Stimulated activated CD8-positive, alpha-beta memory T cell treated with anti-CD3 and anti-CD28 coated beads, Interleukin-7, amount 100 ng/mL, for 1 hour (primary cell): ENCODE data around the gene TRPM8.

Experiments used
- DNase-seq, 2 donors: peaks; one replicate each; pipeline ENCODE4 v3.0.0-alpha.2; 2020; ENCODE audit warnings: low read depth in 2 of 2

Gene TRPM8

DNA sequence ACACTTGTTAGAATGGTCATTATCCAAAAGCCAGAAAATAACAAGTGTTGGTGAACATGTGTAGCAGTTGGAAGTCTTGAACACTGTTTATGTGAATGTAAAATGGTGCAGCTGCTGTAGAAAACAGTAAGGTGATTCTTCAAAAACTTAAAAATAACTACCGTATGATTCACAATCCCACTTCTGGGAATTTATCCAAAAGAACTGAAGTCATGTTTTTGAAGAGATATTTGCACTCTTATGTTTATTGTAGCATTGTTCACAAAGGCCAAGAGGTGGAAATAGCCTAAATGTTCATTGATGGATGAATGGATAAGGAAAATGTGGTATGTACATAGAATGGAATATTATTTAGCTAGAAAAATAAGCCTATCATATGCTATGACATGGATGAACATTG is 127.0 kb downstream of the TRPM8 start:
- no peak for DNase-seq

- no peak for DNase-seq
These were observed 129.3 kb downstream of the TRPM8 start for GRCh38 chr2:234046521-234046920.

GRCh38 chr2:234047361-234047760 is 130.2 kb downstream of the TRPM8 start:
- no peak for DNase-seq

- DNase-seq: no peak
These were observed 130.9 kb downstream of the TRPM8 start for GRCh38 chr2:234048049-234048448.

DNA sequence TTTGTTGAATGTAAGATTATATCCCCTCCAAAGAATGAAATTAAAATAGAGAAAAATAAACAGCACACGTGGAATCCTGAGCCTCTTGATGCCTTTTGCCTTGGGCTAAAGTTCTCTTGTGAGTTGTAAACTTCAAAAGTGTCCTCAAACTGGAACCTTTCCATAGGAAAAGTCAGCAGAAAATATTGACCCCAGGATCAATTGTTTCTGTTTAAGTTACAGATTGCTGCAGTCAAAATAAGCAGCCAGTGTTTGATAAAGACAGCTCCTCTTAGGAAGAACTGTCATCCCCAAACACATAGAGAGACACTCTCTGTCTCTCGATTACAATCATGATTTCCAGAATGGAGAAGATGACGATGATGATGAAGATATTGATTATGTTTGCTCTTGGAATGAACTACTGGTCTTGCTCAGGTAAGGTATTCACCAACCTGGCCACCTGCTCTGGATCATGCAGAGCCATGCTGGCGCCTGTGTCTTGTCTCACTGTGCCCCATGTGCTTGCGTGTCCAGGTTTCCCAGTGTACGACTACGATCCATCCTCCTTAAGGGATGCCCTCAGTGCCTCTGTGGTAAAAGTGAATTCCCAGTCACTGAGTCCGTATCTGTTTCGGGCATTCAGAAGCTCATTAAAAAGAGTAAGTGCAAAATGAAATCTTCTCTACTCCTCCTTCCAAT is 133.4 kb downstream of the TRPM8 start, which contains the start of gene SPP2:
SPP2 (plus strand) TSS at position 248 of the 681 bp plus-strand sequence; CDS start at position 333, 85 bp downstream.
- no peak for DNase-seq

DNA sequence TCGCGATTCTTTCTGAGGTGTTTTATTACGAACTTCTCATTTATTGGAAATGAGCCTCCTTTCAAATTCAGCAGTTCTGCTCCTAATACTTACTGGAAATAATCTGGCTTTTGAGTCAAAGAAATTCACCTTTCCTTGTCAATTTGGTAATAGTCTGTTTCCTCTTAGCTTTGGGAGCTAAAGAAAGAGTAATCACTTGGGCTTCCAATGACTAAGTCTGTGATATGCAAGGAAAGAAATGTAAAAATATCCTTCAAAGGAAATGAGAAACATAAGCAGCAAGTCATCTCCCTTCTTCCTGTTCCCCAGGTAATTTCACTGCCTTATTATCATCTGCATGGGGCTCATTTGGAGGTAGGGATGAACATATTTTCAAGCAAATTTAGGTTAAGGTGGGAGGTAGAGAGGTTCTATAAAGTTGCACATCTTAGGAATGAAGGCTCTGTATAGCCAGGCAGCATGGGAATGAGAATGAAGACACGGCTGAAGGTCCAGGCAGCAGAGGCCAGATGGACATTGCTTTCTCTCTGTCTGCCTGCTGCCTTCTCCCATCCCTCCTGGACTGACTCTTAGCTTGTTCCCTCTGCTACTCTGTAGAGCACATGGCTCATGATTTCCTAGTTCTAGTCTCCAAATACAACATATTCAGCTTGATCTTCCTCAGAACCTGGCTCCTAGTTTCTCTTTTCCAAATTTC is 134.3 kb downstream of the TRPM8 start:
- no peak for DNase-seq

DNA sequence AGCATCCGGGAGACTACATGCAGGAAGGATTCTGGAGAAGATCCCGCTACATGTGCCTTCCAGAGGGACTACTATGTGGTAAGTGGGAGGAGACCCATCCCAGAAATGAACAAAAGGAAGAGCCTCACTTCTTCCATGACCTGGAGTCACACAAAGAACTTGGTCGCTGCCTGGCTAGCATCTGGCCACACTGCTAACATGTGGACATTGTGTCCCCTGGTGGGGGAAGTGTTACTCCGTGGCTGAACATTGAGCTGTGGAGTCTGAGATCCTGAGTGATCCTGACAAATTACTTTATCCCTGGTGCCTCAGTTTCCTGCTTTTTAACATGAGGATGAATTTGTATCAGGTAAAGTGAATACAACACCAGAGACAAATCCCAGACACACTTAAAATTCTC is 141.7 kb downstream of the TRPM8 start:
- DNase-seq: no peak

DNA sequence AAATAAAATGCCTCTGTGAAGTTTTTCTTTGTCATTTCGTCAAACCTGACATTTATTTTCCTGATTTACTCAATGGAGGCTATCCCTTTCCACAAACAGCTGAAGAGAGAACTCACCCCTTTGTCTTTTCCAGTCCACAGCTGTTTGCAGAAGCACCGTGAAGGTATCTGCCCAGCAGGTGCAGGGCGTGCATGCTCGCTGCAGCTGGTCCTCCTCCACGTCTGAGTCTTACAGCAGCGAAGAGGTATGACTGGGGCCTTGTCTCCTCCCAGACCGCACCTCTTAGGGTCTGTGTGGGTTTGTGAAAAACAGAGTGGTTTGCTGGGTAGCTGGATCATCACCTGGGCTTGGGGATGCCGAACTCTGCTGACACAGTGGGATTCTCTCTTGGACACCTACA is 143.1 kb downstream of the TRPM8 start:
- no peak for DNase-seq

DNA sequence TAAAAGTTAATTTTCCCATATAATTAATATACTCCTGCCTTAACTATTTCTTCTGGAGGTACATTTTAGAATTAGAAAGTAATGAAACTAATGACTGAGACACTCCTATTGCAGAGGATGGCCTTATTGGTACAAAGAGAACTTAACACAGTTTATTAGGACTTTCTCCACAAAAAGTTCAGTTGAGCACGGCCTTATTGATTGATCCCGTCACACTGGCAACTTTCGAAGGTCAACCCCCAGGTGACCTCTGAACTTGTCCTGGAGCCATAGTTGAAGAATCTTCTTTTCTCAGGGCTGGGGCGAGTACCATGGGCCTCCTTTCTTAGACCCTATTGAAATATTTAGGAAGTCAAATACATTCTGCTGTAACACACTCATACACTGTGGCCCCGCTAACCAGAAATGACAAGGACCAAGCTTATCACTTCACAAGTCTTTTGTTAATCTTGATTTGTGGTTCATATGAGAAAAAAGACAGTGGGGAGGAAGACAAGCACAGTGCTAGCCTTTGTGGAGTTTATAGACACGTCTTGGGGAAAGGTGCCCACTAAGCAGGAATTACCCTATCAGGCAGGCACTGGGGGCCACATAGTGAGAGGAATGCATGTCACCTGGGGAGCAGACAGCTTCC is 144.6 kb downstream of the TRPM8 start:
- DNase-seq: no peak

DNA sequence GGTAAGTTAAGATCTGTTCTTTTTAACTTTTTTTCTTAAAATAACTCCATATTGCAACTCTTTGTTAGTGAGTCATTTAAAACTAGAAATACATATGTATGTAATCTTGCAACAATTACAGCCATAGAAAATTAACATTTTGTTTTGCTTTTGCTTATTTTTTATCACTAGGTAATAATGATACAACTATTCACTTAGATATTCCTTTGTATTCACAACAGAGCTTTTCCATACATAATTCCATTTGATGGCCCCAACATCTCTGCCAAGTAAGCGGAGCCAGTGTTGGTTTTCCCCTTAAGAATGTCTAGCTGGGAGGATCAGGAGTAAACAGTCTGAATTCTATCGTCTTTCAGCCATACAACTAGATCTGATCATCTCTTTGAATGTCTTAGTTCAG is 149.4 kb downstream of the TRPM8 start:
- no peak for DNase-seq
